ENCODE results near the gene P3H2. TPM values are rescaled to one million over a fixed set of nuclear protein-coding genes. Genes with fewer than 3 reads are reported as not detected.
"Not testable (repeated sequence)": the region's sequence is repeated elsewhere in the genome, so short reads cannot be mapped to it uniquely, and the experiment has no call there.

Gene P3H2
- polyA plus RNA-seq, 3 donors: 93.0 to 114 (median 105) TPM

DNA sequence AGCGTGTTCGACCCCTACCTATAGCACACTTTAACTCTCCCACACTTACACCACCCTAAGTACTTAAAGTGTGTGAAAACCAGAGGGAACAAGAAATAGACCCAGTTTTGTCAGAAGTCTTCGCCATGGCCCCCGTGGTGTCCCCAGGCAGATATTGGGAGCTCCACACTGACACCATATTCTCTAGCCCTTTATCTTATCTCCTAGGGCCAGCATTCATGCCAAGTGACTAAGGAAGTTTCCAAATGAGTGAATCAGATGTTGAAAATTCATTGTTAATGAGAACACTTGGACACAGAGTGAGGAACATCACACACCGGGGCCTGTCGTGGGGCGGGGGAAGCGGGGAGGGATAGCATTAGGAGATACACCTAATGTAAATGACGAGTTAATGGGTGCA is 31.8 kb downstream of the P3H2 start:
- no peak for DNase-seq (ENCODE audit: low read depth in 3 of 3, low spot score in 2 of 3)

DNA sequence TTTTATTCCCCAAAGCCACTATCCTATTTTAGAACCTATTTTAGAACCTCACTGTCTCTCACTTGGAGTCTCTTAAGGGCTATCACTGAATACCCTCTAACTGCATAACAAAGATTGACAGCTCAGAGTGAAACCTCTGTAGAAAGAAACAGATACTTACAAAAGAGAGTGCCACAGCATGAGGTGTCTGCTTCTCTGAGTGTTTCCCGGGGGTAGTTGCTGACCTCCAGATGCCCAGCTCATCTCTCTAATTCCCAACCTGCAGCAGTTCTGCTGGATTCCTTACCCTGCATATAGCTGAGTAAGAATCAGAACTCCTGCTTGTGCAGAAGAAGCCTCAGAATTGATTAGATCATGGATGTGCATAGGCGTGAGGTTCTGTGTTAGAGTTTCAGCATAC is 34.5 kb downstream of the P3H2 start:
- DNase-seq (ENCODE audit: low read depth in 3 of 3, low spot score in 2 of 3): no peak

DNA sequence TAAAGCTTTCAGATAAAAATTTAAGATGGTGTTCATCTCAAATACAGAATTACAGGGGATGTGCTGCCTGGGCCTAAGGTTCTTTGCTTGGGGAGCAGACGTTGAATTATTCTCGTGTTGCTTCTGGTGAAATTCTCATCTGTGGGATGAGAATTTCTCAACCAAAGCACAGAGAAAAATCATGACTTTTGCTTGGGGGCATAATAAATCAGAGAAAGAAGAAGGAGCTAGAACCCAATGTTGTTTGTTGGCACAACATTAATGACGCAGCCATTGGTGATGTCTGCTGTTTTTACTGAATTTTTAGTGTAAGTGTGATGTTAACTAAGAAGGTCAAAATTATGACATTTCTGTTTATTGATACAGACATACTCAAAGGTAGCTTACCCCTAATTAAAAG is 35.7 kb downstream of the P3H2 start:
- no peak for DNase-seq (ENCODE audit: low read depth in 3 of 3, low spot score in 2 of 3)

DNA sequence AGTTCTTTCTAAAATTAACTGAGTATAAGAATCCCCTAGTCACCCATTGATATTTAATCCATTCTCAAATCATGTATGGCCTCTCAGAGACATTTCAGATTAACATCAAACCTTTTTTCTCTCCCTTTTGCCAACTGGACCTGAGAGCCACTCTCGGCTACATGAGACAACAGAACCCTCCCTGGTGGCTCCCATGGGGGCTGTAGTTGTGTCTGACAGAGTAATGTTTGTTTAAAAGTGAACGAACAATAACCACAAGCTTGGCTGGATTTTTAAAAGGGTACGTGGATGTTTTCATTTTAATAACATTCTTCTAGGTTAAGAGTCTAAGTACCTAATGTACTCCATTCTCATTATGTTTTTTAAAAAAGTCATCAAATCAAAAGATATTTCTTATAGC is 37.1 kb downstream of the P3H2 start:
- DNase-seq (ENCODE audit: low read depth in 3 of 3, low spot score in 2 of 3): no peak

DNA sequence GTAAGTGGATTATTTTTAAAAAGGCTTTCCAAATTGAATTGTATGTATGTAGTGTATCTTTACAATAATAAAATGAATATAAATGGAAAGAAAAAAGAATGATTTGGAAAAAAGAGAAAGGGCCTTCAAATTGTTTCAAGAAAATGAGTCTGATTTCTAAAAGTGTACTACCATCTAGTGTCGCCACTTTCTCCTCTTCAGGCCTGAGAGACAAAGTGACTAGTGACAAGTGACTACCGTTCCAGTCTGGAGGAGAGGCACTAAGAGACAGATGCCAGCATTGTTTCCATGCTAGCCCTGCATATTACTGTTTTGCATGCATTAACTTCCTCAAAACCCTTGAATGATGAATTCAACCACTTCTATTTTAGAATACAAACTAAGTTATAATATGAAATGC is 39.3 kb downstream of the P3H2 start:
- no peak for DNase-seq (ENCODE audit: low read depth in 3 of 3, low spot score in 2 of 3)

DNA sequence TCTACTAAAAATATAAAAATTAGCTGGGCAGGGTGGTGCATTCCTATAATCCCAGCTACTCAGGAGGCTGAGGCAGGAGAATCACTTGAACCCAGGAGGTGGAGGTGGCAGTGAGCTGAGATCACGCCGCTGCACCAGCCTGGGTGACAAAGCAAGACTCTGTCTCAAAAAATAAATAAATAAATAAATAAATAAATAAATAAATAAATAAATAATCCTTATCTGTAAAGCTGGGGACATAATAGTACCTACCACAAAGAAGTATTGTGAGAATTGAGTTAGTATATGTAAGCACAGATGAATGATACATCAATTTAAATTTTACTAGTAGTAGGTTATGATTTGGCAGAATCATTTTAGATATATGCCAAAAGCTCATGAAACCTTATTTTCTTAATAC is 41.5 kb downstream of the P3H2 start:
- not testable (repeated sequence) for DNase-seq (ENCODE audit: low read depth in 3 of 3, low spot score in 2 of 3)

DNA sequence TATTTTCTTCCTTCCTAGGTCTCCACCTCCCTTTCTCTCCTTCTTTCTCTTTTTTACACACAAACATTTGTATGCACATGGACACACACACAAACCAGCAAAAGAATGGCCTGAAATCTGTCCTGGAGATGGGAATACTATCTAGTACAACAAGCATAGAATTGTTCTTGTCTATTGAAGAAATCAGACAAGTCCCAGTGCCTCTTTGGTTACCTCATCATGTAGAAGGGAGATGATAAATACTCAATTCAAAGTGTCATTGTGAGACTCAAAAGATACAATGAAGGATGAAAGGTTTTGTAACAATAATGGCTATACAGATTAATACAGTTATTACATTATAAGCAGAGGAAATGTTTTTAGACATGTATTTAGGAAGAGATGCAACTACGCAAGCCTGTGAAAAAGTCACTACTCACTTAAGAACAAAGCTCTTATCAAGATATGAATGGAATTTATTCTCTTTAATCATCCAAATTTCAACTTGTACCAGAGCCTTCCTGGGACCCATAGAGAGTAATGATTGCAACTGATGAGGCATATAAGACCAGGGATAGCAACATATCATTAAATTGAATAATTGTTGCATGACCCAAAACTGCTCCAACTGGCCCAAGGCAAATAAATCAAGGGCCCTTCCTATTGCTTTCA is 43.2 kb downstream of the P3H2 start:
- DNase-seq (ENCODE audit: low read depth in 3 of 3, low spot score in 2 of 3): no peak

DNA sequence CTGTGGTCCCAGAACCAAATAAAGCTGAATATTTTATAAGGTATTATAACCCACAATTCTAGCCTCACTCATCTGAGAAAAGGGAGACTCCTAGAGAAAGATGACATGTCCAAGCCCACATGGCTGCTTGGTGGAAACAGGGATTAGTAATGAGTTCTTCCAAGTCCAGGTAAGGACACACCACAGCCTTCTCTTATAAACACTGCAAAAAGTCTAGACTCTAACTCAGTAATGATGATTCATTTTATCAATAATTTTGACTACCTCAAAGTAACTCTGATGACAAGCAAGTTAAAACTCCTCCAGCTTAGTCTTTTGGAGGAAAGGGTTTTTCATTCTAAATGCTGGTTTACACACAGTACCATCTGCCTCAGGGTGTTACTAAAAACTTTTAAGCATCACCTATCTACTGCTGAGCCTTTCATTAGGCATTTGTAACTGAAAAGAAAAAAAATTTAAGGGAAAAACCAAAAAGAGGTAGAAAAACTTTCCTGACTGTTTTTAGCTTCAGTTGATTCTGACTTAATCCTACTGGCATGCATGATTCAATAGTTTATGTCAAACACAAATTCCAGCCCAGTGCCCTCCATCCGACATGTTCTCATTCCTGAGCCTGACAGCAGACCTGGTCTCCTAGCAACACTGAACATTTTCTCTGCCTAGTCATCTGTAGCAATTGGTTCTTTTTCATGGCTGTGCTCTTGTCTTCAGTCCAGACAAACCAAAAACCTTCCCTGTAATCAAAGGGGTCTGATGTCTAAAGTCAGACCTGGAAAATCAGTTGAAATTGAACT is 43.9 kb downstream of the P3H2 start:
- no peak for DNase-seq (ENCODE audit: low read depth in 3 of 3, low spot score in 2 of 3)

DNA sequence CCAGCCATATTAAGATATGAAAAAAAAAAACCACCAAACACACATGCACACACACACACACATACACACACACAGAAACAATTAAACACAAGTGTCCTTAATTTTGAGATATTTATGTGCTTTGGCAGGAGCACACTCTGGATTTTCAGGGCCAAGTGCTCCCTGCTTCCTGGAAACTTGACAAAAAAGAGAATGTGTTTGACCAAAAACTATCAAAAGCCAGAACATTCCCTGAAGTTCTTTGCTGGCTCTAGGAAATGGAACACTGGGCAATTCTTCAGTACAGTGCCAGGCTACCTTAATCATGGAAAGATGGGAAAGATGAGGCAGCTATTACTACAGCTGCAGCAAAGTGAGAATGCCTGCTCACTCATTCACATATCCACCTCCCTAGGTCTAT is 44.6 kb downstream of the P3H2 start:
- DNase-seq (ENCODE audit: low read depth in 3 of 3, low spot score in 2 of 3): no peak

DNA sequence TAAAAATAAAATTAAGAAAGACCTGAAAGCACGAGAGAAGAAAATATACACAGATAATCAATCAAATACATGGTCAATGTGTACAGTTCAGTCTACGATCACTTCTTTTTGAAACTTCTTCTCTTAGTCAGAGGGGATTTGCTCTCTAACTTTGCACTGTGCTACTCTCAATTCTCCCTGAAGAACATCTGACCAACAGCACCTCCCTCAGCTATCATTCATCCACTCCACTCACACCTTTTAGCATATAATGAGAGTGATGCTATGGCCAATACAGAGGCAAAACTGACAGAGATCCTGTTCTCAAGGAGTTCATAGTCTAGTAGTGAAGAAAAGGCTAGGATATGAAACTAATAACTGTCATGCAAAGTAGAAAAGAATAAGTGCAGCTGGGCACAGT is 45.9 kb downstream of the P3H2 start:
- no peak for DNase-seq (ENCODE audit: low read depth in 3 of 3, low spot score in 2 of 3)

DNA sequence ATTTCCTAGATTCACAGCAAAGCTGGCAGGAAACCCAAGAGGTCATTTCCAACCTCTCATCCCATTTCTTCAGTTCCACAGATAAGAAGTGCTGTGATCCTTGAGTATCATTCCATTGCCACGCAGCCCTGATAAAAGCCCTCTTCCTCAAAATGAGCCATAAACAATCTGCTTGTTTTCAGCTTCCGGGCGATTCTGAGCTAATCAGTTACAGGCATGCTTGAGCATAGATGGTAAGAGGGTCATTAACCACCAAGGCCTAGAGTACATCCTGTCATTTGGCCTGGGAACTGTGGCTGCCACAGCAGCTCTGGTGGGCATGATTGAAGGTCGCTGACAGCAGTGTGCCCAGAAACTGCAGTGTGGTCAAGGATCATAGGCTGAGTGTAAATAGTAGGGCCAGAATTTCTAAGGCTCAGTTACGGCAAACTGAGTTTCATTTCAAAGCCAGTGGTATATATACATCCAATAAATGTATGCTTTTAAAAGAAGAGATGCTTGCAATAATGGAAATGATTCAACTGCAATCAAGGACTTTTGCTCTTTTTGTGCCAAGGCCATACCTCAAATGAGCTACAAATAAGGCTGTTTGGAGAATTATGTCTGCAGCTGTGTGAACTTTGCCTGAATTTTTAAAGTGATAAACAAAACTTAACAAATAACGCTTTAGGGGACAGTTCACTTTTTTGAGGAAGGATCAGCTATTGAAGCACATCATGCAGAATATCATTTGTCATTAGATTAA is 47.3 kb downstream of the P3H2 start:
- peak in 1 of 3 donors; percentile 78 for DNase-seq (ENCODE audit: low read depth in 3 of 3, low spot score in 2 of 3)

DNA sequence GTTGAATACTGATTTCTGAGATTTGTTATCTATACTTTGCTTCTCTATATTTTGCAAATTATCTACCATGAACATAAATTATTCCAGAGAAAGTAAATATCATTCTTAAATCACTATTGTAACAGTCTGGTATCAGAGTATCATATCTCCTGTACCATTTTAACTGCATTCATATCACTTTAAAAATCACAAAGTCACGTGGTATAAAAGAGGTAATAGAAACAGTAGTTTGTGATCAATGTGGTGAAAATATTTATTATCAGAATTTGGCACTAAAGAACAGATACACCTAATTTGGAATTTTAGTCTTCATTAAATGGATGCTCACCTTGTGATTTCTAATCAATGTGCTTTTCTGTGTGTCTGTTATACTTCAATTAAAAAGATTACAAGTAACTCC is 47.8 kb downstream of the P3H2 start:
- DNase-seq (ENCODE audit: low read depth in 3 of 3, low spot score in 2 of 3): no peak

DNA sequence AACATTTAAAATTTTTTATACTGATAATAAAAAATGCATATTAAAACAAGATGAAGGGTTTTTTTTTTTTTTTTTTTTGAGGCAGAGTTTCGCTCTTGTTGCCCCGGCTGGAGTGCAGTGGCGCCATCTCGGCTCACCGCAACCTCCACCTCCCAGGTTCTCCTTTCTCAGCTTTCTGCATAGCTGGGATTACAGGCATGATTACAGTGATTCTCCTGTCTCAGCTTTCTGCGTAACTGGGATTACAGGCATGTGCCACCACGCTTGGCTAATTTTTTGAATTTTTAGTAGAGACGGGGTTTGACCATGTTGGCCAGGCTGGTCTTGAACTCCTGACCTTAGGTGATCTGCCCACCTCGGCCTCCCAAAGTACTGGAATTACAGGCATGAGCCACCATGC is 48.8 kb downstream of the P3H2 start:
- DNase-seq (ENCODE audit: low read depth in 3 of 3, low spot score in 2 of 3): not testable (repeated sequence)

DNA sequence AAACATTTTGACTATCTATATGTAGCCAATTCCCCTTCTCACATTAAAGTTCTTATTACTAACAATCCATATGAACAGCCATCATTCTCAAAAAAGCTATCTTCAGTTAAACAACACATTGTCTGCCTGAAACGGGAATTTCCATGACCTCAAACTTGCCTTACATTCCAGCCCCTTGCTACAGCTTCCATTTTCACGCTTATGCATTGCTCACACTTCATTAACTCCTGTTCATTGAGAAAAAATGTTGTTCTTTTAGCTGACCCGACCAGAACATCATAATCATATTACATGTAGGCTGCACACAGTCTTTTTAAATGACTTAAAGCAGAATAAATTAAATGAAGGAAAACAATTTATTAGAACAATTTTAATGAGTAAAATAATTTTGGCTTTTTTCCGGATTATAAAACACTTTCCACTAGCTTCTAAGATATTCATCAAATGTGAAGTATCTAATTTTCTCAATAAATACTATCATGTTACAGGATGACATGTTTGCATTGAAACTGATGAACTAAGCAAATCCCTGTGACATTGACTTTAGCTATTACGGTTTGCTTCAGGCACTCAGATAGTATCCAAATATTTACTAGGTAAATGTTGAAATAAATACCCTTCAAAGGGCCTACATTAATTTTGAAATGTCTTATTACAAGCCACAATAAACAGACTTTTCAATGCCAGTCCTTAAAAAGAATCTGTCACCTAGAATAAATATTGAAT is 49.9 kb downstream of the P3H2 start:
- no peak for DNase-seq (ENCODE audit: low read depth in 3 of 3, low spot score in 2 of 3)

DNA sequence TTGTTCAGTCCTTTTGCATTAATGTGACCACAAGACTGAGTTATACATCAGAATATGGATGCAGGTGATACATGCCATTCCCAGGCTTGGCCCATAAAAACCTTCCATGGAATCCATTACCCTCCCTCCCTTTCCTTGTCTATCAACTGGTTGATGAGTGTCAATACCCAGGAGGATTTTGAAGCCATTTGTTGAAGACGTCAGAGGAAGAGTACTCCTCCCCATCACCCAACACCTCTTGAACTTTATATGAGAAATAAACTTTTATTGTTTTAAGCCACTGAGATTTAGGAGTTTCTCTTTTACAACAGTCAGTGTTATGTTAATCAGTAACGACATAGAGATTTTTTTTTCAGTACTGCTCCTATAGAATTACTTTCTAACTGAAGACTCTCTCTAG is 55.5 kb downstream of the P3H2 start:
- DNase-seq (ENCODE audit: low read depth in 3 of 3, low spot score in 2 of 3): no peak

DNA sequence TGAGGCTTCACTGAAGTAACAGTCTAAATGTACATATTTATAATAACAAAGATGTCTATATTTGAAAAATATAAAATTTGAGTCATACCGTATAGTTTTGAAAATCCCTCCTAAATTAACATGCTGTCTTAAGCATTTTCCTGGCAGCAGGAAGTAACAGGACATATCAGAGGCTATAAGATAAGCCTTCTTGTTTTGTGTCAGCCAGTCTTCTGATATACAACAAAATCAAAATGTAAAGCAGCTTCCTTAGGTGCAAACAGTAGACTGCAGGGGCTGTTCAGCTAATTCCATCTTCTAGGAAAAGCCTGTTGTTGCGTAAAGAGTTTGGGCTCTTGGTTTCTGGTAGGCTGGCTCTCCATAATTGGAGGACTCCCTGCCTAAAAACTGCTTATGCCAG is 56.0 kb downstream of the P3H2 start:
- DNase-seq (ENCODE audit: low read depth in 3 of 3, low spot score in 2 of 3): no peak

DNA sequence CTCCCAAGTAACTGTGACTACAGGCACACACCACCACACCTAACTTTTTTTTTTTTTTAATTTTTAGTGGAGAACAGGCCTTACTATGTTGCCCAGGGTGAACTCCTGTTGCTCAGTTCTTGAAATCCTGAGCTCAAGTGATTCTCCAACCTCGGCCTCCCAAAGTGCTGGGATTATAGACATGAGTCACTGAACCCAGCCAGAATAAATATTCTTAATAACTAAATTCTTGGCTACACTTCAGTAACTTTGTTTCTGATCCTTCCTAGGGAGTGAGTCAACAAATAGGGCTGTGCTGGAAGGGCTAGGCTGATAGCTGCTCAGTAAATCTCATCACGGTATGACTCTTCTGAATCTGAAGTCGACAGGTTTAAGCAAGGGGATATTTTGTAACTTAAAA is 56.6 kb downstream of the P3H2 start:
- no peak for DNase-seq (ENCODE audit: low read depth in 3 of 3, low spot score in 2 of 3)

DNA sequence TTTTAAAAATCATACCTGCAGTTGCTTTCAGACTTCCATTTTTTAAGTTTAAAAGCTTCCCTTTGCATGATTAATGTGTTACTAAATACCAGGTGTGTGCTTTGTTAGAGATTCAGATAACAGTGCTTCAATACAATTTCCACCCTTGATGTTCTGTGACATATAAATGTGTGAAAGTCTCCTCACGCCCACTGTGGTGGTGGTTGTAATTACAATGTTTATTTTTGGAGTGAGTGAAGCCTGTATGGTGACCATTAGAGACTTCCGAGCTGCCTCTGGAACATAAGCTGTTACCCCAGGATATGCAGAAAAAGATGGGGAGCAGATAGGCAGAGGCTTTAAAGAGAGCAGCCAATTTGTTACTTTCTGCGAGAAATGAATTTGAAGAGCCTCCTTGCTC is 57.2 kb downstream of the P3H2 start:
- no peak for DNase-seq (ENCODE audit: low read depth in 3 of 3, low spot score in 2 of 3)

DNA sequence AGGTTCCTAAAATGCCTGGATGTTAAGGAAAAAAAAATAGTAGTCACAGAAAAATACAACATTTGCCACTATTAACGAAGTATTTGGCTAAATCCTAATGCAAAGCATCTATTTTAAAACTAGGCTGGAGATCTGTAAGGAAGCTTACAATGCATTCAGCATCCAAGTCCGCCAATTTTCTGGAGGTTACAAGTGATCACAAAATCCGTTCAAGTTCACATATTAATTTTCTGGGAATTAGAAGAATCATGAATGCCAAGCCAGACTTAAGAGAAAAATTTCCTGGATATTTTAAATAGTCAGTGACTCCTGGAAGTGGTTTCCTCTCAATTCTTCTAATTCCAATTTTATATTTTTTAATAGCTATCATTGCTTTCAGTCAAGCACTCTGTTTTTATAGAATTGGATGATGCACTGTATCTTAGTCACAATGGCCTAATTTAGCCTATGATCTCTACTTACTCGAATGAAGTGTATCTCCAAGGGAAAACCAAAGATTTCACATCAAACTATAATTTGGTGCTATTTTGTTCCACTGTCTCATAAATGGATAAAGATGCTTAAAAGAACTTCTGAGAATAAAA is 60.4 kb downstream of the P3H2 start:
- DNase-seq (ENCODE audit: low read depth in 3 of 3, low spot score in 2 of 3): no peak

DNA sequence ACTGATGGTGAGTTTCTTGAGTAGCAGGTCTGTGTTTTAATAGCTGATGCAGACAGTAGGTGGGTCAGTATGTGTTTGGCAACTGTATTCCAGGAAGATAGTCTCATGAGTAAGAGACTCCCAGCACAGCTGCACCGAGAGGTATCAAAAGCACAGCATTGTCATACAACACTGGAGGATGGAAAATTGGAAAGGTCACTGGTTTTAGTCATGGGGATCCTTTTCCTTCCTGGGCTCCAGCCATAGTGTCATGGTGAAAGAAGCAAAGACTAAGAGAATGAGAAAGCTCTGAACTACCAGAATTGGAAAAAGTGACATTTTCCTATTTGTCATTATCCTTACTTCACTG is 61.5 kb downstream of the P3H2 start:
- DNase-seq (ENCODE audit: low read depth in 3 of 3, low spot score in 2 of 3): no peak

Measured in right renal cortex interstitium (tissue), 3 donors.